ENCODE data around the gene WDR54.
"Not testable (repeated sequence)": the region's sequence is repeated elsewhere in the genome, so short reads cannot be mapped to it uniquely, and the experiment has no call there.

The WDR54 gene

DNA sequence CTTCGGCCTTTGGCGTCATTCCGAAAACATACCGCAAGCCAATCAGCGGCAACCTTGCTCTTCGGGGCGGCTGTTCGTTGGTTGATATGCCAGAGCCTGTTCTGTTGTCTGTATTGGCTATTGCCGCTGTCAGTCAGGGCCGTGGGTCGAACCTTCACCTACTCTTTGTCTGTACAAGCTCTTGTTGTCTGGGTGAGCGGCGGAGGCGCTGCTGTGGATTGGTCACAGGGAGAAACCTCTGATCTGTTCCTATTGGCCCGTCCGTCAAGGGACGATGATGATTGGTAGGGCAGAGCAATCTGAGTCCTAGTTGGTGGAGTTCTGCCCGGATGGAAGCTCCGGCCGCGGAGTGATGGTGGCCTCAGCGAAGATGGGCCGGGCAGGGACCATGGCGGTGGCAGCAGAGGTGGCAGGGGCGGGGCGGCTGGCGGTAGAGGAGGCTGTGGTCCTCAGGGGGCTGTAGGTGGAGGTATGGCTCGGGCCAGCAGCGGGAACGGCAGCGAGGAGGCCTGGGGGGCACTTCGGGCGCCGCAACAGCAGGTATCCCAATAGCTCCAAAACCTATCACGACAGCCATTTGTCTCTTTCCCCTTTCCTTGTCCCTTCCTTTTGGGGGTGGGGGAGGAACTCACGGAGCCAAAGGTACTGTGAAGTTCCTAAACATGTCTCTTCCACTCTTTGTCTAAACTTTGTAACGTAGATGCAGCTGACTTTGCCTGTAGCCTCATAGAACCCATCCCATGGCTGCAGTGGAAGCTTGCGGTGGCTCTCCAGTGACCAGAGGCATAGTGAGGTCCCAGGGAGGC is 36.8 kb downstream of the WDR54 start, which contains the start of gene WBP1:
Gene WBP1 (plus strand): TSS at position 307 of the 806 bp plus-strand sequence. CDS start 165 bp downstream, at position 472.
- peak; percentile 98 for DNase-seq

DNA sequence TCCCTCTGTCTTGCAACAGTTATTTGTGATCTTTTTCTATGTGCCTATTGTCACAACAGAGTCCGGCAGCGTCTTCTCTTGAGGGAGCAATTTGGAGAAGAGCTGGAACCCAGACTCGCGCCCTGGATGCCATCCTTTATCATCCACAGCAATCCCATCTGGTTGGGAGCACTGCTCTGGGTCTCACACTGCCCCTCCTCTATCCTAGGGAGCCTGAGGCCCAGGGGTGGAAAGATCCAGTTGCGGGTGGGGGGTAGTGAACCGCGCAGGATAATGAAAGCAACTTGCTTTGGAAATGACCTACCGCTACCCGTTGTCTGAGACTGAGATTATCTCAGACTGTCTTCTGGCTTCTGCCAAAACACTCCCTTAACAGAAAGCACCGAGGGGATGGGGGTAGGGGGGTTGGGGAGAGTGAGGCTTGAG is 37.4 kb downstream of the WDR54 start:
- DNase-seq, result no peak

DNA sequence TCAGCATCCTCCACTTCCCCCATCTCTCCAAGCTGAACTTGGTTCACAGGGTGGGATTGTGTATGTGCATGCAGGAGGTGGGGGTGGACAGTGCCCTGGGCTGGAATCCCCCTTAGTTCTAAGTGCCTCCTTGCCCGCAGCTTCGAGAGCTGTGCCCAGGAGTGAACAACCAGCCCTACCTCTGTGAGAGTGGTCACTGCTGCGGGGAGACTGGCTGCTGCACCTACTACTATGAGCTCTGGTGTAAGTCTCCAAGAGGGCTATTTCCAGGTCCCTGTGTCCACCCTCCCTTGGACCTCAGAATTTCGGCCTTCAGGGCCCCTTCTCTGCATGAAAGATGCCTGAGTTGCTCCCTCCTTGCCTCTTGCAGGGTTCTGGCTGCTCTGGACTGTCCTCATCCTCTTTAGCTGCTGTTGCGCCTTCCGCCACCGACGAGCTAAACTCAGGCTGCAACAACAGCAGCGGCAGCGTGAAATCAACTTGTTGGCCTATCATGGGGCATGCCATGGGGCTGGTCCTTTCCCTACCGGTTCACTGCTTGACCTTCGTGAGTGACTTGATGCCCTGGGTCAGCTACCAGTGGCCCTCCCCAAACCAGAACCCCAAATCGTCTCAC is 38.1 kb downstream of the WDR54 start:
- DNase-seq, result not testable (repeated sequence)

DNA sequence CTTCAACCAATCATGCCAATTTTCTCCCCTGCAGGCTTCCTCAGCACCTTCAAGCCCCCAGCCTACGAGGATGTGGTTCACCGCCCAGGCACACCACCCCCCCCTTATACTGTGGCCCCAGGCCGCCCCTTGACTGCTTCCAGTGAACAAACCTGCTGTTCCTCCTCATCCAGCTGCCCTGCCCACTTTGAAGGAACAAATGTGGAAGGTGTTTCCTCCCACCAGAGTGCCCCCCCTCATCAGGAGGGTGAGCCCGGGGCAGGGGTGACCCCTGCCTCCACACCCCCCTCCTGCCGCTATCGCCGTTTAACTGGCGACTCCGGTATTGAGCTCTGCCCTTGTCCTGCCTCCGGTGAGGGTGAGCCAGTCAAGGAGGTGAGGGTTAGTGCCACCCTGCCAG is 38.7 kb downstream of the WDR54 start:
- not testable (repeated sequence) for DNase-seq

DNA sequence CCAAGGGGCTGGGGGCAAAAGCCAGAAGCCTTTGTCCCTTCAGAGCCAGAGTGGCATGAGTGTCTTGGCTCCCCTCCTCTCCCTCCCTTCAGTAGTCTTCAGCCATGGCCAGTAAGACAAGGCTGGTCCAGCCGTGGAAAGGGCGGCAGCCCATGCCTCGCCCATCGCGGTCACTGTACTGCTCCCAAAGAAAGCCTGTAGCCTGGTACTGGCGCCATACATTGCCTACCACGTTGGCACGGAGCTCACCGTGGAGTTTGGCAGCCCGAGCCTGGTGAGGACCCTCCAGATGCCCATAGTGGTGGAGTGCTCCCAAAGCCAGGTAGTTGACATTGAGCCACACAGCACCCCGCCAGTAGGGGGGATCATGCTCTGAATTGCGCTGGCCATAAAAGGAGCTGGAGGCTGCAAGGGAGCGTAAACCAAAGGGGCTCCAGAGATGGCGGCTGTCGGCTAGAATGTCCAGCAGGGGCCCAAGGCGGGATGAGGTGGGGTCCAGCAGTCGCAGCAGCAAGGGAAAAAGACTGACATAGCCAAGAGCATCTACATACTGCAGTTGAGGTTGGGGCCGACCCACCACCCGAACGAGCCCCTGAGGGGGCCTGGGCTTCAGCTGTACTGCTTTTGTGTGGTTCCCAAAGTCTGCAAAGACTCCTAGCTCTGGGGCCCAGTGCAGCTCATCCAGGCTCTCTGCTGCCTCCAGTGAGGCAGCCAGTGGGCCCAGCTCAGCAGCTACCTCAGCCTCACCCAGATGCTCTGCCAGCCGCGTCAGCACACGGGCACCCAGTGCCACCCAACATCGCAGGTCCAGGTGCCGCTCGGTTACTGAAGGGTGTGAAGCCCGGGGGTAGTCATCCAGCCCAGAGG is 39.9 kb downstream of the WDR54 start:
- DNase-seq, result no peak

DNA sequence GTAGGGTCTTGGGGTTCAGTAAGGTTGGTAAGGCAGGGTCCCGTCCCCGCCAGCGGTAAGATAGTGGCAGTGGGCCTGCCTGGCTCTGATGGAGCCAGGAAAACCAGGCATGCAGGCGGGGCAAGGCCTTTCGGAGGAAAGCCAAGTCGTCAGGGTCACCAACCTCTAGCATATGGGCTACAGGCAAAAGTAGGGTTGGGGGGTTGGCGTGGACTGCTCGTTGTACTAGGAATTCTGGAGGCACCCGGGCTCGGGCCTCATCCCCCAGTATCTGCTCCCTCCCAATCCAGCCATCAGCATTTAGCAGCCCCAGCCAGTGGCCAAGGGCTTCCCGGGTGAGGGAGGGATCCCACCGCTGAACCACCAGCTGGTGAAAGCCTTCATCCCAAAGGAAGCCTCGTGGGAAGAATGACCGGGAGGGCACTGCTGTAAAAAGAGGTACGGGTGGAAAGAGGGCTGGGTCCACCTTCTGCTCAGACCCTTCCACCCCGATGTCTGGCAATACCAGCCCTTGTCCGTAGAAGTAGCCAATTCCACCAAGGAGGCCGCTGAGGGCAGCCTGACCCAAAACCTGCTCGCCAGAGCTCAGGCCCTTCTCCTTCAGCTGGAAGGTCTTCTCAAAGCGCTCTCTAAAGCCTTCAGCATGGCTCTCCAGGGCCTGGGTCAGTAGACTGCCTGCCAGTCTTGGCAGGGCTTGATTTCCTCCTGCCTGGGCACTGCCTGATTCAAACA is 40.7 kb downstream of the WDR54 start:
- no peak for DNase-seq

DNA sequence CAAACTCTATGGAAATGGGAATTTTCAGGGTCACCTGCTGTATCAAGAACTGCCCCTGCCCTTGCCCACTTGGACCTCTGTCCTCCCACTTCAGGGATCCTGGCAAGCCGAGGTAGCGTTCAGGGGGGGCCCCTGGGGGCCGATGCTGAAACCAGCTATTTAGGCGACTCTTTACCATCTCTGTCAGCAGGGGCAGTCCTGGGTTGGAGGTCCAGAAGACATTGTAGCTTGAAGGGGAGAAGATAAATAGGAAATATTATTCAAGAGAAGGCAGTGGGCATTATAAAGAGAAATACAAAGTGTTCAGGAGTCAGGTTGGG is 41.2 kb downstream of the WDR54 start:
- DNase-seq, result no peak

DNA sequence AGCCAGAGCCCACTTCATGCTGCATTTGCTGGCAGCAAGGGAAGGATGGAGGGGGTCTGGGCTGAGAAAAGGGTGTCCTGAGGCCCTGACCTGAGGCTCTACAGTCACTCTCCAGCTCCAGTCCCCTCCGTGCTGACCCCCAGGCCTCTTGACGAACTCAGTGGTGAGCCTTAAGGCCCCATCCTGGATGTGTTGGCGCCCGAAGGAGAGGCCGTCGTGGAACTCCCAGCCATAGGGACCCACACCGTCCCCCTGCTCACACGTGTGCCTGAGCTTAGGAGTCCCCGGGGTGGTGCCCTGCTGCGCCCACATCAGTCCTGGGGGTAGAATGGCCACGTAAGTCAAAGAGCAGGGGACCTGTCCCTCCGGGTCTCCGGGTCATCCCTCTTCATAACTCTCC is 42.9 kb downstream of the WDR54 start:
- DNase-seq, result no peak

DNA sequence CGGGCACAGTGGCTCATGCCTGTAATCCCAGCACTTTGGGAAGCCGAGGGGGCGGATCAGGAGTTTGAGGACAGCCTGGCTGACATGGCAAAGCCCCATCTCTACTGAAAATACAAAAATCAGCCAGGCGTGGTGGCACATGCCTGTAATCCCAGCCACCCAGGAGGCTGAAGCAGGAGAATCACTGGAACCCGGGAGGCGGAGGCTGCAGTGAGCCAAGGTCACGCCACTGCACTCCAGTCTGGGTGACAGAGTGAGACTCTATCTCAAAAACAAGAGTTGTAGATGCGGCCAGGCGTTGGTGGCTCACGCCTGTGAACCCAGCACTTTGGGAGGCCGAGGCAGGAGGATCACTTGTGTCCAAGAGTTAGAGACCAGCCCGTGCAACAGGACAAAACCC is 49.2 kb downstream of the WDR54 start:
- not testable (repeated sequence) for DNase-seq

DNA sequence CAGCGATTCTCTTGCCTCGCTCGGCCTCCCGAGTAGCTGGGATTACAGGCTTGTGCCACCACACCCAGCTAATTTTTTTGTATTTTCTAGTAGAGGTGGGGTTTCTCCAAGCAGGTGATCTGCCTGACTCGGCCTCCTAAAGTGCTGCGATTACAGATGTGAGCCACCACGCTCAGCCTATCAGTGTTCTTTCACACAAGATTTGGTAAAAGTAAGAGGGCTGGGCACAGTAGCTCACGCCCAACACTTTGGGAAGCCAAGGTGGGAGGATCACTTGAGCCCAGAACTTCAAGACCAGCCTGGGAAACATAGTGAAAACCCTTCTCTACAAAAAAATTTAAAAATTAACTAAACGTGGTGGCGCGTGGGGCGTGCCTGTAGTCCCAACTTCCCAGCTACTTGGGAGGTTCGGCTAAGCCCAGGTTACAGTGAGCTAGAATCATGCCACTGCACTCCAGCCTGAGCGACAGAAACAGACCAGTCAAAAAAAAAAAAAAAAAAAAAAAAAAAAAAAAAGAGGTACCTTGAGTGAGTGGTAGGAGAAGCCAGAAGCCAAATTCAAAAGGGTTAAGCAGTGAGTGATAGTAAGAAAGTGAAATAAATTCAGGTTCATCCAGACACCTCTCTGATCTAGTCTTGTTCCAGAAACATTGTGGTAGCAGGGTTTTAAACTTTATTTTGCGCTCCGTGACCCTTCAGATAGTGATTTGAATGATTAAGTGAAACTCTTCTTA is 50.0 kb downstream of the WDR54 start:
- no peak for DNase-seq

DNA sequence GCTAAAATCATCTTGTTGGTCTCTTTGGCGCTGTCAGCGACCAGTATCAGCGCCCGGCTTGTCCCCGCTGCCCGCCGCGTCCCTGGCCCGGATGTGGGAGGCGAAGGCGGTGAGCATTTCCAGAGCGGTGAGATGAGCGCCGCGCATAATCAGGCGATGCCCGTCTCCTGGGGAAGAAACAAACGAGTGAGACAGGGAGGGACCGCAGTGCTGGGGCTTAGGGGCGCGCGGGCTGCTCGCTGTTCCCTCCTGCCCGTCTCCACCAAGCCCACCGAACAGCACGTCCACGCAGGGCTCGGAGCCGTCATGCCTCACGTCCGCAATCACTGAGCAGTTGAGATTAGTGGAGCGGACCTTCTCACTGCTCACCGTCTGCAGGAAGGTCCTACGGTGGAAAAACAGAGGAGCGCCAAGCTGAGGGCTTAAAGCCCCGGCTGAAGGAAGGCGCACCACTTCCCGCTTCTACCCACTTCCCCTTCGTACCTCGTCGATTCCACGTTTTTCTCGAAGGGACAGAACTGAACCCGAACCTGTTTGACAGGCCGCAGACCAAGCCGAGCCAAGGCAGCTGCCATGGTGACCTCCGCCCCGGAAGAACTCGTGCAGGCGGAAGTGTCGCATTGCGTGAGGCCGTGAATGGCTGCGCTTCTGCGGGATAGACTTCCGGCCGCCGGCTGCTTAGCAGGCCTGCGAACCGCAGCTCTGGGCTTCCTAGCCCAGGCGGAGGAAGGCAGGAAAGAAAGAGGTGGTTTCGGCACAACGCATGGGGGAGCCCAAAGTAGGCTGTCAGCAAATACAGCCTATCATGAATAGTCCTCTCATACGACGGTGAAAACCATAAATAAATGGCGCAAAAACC is 50.8 kb downstream of the WDR54 start, which contains the start of gene MRPL53:
Gene MRPL53 (minus strand): TSS at position 595 of the 859 bp plus-strand sequence. CDS start 20 bp downstream, at position 575.
- DNase-seq, result peak; percentile 79

DNA sequence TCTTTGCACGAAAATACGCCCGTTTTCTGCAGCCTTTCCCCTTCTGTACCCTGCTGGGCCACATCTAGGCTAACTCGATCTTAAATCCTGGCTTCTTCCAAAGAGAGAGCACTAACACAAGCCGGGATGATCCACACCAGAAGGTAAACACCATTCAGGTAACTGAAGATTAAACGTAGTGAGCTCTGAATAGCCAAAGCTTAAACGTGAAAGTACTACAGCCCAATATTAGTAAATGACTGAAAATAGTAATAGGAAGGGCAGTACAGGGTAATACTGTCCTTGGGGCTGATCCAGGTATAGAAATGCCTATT is 51.4 kb downstream of the WDR54 start:
- no peak for DNase-seq

DNA sequence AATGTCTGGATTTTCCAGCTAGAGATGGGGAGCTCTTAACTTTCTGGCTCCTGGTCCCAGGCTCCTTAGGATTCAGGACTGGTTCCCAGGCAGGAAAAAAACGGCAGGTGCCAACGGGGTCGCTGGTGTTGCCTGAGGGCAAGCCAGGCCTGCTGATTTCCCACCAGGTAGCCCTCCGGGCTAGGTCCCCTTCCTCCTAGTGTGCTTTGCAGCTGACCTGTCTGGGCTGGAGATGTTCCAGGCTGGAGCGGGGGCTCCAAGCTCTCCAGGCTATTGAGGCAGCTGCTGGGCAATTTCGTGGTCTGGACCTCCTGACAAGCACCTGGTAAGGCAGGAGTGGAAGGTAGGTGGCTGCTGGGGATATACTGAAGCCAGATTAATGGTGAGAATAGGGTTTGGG is 53.0 kb downstream of the WDR54 start:
- no peak for DNase-seq

DNA sequence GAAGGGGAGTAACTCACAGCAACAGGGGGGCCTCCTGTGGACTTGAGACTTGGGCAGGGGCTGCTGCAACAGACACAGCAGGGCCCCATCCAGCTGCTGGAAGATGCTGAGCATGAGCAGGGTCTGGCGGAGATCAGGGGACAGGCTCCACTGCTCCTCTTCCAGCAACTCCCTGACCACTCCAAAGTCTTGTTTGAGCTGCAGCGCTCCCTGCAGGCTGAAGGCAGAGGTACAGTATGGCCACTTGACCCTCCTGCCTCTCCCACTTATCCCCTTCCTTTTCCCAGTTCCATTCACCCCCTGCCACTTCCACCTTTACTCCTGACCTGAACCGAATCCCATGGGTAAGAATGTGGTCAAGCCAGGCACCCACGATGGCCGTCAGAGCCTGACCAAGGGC is 53.4 kb downstream of the WDR54 start:
- DNase-seq, result no peak

All from GOT3 (cell line).